GM23338 (cell line): Measurements from ENCODE around the gene RNF182. TPM values are rescaled to one million over a fixed set of nuclear protein-coding genes. Genes with fewer than 3 reads are reported as not detected.

Source experiments
- ATAC-seq: fragments of 200-7000 bp; cut with Tn5 transposase; 3 replicates; pipeline ENCODE4 v1.9.1; 2020
- DNase-seq: peaks from one replicate; pipeline ENCODE4 v3.0.0-alpha.2; 2015; ENCODE audit warnings: low spot score
- H2AFZ ChIP-seq: fragments of 200-600 bp; sonication (generic); 2 replicates; pipeline ENCODE4 v1.8.0; 2016; ENCODE audit warnings: antibody characterized with exemption, mild to moderate bottlenecking, moderate library complexity
- H3F3A ChIP-seq: fragments of 200-600 bp; sonication (generic); replicated peaks from 2 replicates; pipeline ENCODE4 v1.8.0; 2017; ENCODE audit warnings: antibody characterized with exemption, mixed run types, low read depth
- H3K27ac ChIP-seq: fragments of 200-600 bp; sonication (generic); 2 replicates; pipeline ENCODE4 v1.6.1; 2016; ENCODE audit warnings: low read depth
- H3K27me3 ChIP-seq: fragments of 200-600 bp; sonication (generic); 2 replicates; pipeline ENCODE4 v1.8.0; 2016; ENCODE audit warnings: mild to moderate bottlenecking, mixed run types, moderate library complexity; ENCODE audit not compliant: insufficient read depth
- H3K36me3 ChIP-seq: fragments of 200-600 bp; sonication (generic); 2 replicates; pipeline ENCODE4 v1.8.0; 2016; ENCODE audit warnings: mild to moderate bottlenecking; ENCODE audit not compliant: insufficient read depth
- H3K4me1 ChIP-seq: fragments of 200-600 bp; sonication (generic); 2 replicates; pipeline ENCODE4 v1.8.0; 2016; ENCODE audit warnings: mild to moderate bottlenecking, moderate library complexity; ENCODE audit not compliant: insufficient read depth
- H3K4me2 ChIP-seq: fragments of 200-600 bp; sonication (generic); 2 replicates; pipeline ENCODE4 v1.7.1; 2017; ENCODE audit warnings: mixed run types
- H3K4me3 ChIP-seq: fragments of 200-600 bp; sonication (generic); 2 replicates; pipeline ENCODE4 v1.6.1; 2016; ENCODE audit warnings: mixed run types
- H3K79me2 ChIP-seq: fragments of 200-600 bp; sonication (generic); replicated peaks from 2 replicates; pipeline ENCODE4 v1.8.0; 2017; ENCODE audit warnings: mild to moderate bottlenecking; ENCODE audit not compliant: insufficient read depth
- H3K9me2 ChIP-seq: fragments of 200-600 bp; sonication (generic); 2 replicates; pipeline ENCODE4 v1.8.0; 2017; ENCODE audit not compliant: insufficient read depth
- H4K20me1 ChIP-seq: fragments of 200-600 bp; sonication (generic); replicated peaks from 2 replicates; pipeline ENCODE4 v1.8.0; 2017; ENCODE audit warnings: mild to moderate bottlenecking; ENCODE audit not compliant: insufficient read depth
- H3K27ac Mint-ChIP-seq: 2 replicates; pipeline ENCODE4 v1.8.0; 2020; ENCODE audit warnings: inconsistent platforms, mild to moderate bottlenecking, moderate library complexity, mixed read lengths
- H3K27me3 Mint-ChIP-seq: 3 replicates; pipeline ENCODE4 v1.8.0; 2022; ENCODE audit warnings: low read depth, mild to moderate bottlenecking, moderate library complexity, mixed read lengths, inconsistent platforms; ENCODE audit not compliant: insufficient read depth, poor library complexity
- H3K36me3 Mint-ChIP-seq: 3 replicates; pipeline ENCODE4 v1.8.0; 2021; ENCODE audit warnings: low read depth, mild to moderate bottlenecking, inconsistent platforms, moderate library complexity, mixed read lengths
- H3K4me1 Mint-ChIP-seq: 3 replicates; pipeline ENCODE4 v1.8.0; 2020; ENCODE audit warnings: mild to moderate bottlenecking, inconsistent platforms, mixed read lengths
- H3K4me3 Mint-ChIP-seq: 3 replicates; pipeline ENCODE4 v1.8.0; 2021; ENCODE audit warnings: moderate library complexity, mild to moderate bottlenecking, inconsistent platforms, mixed read lengths
- H3K9me3 Mint-ChIP-seq: 3 replicates; pipeline ENCODE4 v1.8.0; 2020; ENCODE audit warnings: moderate library complexity, mild to moderate bottlenecking, inconsistent platforms, mixed read lengths
- ETS1 ChIP-seq: IDR thresholded peaks from 2 replicates; pipeline ENCODE4 v1.6.1; 2016; ENCODE audit warnings: antibody characterized with exemption
- EZH2phosphoT487 ChIP-seq: fragments of 200-600 bp; sonication (generic); IDR thresholded peaks from one replicate; pipeline ENCODE4 v1.8.1; 2018; ENCODE audit warnings: antibody characterized with exemption; ENCODE audit not compliant: unreplicated experiment
- JUNB ChIP-seq: IDR thresholded peaks from one replicate; pipeline ENCODE4 v1.6.1; 2016; ENCODE audit warnings: antibody characterized with exemption; ENCODE audit not compliant: unreplicated experiment
- POLR2AphosphoS5 ChIP-seq: IDR thresholded peaks from 2 replicates; pipeline ENCODE4 v1.6.1; 2016; ENCODE audit warnings: antibody characterized with exemption, low read depth
- STAT1 ChIP-seq: IDR thresholded peaks from one replicate; pipeline ENCODE4 v1.6.1; 2016; ENCODE audit warnings: antibody characterized with exemption; ENCODE audit not compliant: unreplicated experiment
- ZNF114 ChIP-seq: fragments of 250-450 bp; sonication (Bioruptor Pico); IDR thresholded peaks from 2 replicates; pipeline ENCODE4 v1.5.0; 2020; ENCODE audit warnings: mild to moderate bottlenecking, moderate library complexity
- ZNF331 ChIP-seq: fragments of 250-450 bp; sonication (Bioruptor Pico); IDR thresholded peaks from 2 replicates; pipeline ENCODE4 v1.5.0; 2020; ENCODE audit warnings: low read depth, mild to moderate bottlenecking, moderate library complexity
- polyA plus RNA-seq: library from polyadenylated mRNA; unstranded; fragments of >200 nt; fragmentation: Nextera tagmentation; extraction: Ambion mirVana; gene quantifications from 2 replicates; pipeline ENCODE4 v1.2.1, GENCODE V29; 2016
- total RNA-seq: library from RNA; depleted of rRNA; stranded (reverse); fragments of >200 nt; shearing (Covaris generic); gene quantifications from 2 replicates; pipeline ENCODE4 v1.2.3, GENCODE V29; 2014
- TF ChIP-seq, protein P1 (sequence below), 2 experiments: fragments of 200-600 bp in 1 of 2; sonication (generic) in 1 of 2; conservative IDR thresholded peaks; 2 replicates each; pipeline versions ENCODE4 v1.5.1 to v1.6.1; 2016 to 2017; ENCODE audit warnings: antibody characterized with exemption in 2 of 2, low read depth in 2 of 2, mild to moderate bottlenecking in 2 of 2, moderate library complexity in 1 of 2

The RNF182 gene
- total and polyA plus RNA-seq, 2 experiments from 2014 or later: 3.2 to 9.8 TPM

DNA sequence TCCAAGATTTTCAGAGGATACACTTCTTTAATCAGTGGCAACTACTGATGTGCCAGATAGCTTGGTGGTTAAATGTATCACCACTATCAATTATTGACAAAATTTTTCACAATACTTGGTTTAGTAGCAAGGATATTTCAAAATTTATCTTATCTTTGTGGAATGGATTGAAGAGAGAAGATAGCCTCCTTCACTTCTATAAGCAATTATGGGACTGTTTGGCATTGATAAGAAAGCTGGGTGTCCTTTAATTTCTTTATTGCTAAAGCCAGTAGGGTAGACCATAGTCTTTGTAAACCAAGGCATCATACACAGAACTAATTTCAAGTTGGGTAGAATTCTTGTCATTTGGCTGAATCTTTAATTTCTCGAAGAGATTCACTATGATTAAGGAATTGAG, 4.9 kb upstream of the RNF182 start (continued):
- TF ChIP-seq STAT1 (no peak), JUNB (no peak), ETS1 (no peak), ZNF114 (CRISPR knock-in tag) (no peak)
- TF ChIP-seq, protein P1, sequence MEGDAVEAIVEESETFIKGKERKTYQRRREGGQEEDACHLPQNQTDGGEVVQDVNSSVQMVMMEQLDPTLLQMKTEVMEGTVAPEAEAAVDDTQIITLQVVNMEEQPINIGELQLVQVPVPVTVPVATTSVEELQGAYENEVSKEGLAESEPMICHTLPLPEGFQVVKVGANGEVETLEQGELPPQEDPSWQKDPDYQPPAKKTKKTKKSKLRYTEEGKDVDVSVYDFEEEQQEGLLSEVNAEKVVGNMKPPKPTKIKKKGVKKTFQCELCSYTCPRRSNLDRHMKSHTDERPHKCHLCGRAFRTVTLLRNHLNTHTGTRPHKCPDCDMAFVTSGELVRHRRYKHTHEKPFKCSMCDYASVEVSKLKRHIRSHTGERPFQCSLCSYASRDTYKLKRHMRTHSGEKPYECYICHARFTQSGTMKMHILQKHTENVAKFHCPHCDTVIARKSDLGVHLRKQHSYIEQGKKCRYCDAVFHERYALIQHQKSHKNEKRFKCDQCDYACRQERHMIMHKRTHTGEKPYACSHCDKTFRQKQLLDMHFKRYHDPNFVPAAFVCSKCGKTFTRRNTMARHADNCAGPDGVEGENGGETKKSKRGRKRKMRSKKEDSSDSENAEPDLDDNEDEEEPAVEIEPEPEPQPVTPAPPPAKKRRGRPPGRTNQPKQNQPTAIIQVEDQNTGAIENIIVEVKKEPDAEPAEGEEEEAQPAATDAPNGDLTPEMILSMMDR (conservative IDR thresholded peaks at IDR 0.05; ENCODE audit: low read depth in 2 of 2): no peak

GRCh38 chr6:13920552-13920951, 4.2 kb upstream of the RNF182 start:
- Mint-ChIP-seq H3K9me3 (no peaks in the 10 kb centered on the region; the same call in 2 of the 3 replicates), H3K36me3 (no peaks in the 10 kb centered on the region), H3K4me3 (no peak overlapping the region), H3K4me1 (peaks cover 9% of the 10 kb centered on the region; the same call in 2 of the 3 replicates), H3K27ac (no peak overlapping the region), H3K27me3 (peaks cover 18% of the 10 kb centered on the region)
- no peak for TF ChIP-seq EZH2phosphoT487
- no peak for TF ChIP-seq ETS1
- no peak for TF ChIP-seq JUNB
- no peak for TF ChIP-seq ZNF331 (CRISPR knock-in tag)
- no peak for TF ChIP-seq STAT1
- no peak for TF ChIP-seq POLR2AphosphoS5
- TF ChIP-seq, protein P1 (conservative IDR thresholded peaks at IDR 0.05; ENCODE audit: low read depth in 2 of 2): no peak
- Histone ChIP-seq H3K4me3 (no peak overlapping the region), H3K9me2 (no peaks in the 10 kb centered on the region; the same call in 1 of the 2 replicates), H4K20me1 (no peaks in the 10 kb centered on the region), H3K27me3 (peaks cover 21% of the 10 kb centered on the region), H3K4me2 (no peak overlapping the region), H3K36me3 (no peaks in the 10 kb centered on the region), H3K79me2 (no peaks in the 10 kb centered on the region), H3K4me1 (0 out of 2 replicates have a peak, but pooled peaks cover under 1% of the 10 kb centered on the region), H3K27ac (no peak overlapping the region), H2AFZ (no peak overlapping the region), H3F3A (peaks cover 3% of the 10 kb centered on the region; the same call in 1 of the 2 replicates)
- no peak for ATAC-seq
- no peak for DNase-seq
